ENCODE measurements around the gene NEURL1B. TPM values are rescaled to one million over a fixed set of nuclear protein-coding genes. Genes with fewer than 3 reads are reported as not detected.
A peak's percentile ranks its signal among the peaks of the same experiment; 100 is the strongest.

Gene NEURL1B
- total and polyA plus RNA-seq, 11 donors, result 11.8 to 47.1 (median 25.8) TPM

DNA sequence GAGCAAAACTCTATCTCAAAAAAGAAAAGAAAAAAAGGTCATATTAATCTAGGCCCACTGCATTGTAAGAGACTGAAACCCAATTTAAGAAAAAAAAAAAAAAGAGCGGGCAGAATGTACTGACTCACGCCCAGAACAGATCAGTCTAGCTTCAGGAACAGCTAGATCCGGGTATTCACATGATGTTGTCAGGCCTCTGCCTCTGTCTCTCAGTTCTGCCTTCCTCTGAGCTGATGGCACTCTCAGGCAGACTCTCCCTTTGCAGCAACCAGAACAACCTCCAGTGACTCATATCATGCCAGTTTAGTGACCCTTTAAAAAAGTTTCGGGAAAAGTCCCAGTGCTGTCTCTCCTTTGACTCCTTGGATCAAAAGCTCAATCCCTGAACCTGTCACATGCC, 53.0 kb downstream of the NEURL1B start:
- Histone ChIP-seq H3K27me3 (no peaks in the 10 kb centered on the region), H3K4me3 (no peak overlapping the region), H3K27ac (peak overlapping the region in 11 of 12 donors; percentile 85 to 94 (median 89)), H3K36me3 (peaks cover 0 to 22% (median 6%) of the 10 kb centered on the region in 9 donors), H3K4me1 (peaks cover 5 to 87% (median 79%) of the 10 kb centered on the region in 12 donors), H3K9me3 (no peaks in the 10 kb centered on the region)
- 41 to 73% (median 51%) methylated on average over 4 of the region's 4 CpGs for WGBS, 4 donors
- intact Hi-C loops (cut with DNase I), result loop anchor here in 8 of 10 donors (2.0 to 10.0 kb wide), 8 partner anchors 33 to 589 kb away; partner anchors contain the start of gene NEURL1B (in 3 of the 8)
- TF ChIP-seq, protein P1, sequence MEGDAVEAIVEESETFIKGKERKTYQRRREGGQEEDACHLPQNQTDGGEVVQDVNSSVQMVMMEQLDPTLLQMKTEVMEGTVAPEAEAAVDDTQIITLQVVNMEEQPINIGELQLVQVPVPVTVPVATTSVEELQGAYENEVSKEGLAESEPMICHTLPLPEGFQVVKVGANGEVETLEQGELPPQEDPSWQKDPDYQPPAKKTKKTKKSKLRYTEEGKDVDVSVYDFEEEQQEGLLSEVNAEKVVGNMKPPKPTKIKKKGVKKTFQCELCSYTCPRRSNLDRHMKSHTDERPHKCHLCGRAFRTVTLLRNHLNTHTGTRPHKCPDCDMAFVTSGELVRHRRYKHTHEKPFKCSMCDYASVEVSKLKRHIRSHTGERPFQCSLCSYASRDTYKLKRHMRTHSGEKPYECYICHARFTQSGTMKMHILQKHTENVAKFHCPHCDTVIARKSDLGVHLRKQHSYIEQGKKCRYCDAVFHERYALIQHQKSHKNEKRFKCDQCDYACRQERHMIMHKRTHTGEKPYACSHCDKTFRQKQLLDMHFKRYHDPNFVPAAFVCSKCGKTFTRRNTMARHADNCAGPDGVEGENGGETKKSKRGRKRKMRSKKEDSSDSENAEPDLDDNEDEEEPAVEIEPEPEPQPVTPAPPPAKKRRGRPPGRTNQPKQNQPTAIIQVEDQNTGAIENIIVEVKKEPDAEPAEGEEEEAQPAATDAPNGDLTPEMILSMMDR (IDR thresholded peaks at IDR 0.05), result no peak
- no peak for TF ChIP-seq POLR2A (IDR thresholded peaks at IDR 0.05)
- DNase-seq, result no peak
- ATAC-seq, result no peak

DNA sequence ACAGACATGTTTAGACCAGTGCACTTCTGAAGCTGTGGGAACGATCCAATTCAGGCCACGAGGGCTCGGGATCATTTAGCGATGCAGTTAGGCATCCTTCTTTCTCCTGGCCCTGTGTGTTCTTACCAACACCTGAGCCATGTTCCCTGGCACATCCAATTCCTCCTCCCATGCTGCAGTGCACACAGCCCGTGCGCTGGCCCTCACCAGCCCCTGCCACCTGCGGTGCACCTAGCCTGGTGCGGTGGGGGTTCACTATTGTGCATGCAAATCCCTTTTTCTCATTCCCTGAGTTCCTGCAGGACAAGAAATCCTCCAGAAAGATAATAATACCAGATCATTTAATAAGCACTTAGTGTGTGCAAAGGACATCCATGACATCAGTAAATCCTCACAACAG, 53.5 kb downstream of the NEURL1B start:
- no peak for ATAC-seq
- peak overlapping the region in 11 of 12 donors; percentile 85 to 94 (median 89) for H3K27ac ChIP-seq

DNA sequence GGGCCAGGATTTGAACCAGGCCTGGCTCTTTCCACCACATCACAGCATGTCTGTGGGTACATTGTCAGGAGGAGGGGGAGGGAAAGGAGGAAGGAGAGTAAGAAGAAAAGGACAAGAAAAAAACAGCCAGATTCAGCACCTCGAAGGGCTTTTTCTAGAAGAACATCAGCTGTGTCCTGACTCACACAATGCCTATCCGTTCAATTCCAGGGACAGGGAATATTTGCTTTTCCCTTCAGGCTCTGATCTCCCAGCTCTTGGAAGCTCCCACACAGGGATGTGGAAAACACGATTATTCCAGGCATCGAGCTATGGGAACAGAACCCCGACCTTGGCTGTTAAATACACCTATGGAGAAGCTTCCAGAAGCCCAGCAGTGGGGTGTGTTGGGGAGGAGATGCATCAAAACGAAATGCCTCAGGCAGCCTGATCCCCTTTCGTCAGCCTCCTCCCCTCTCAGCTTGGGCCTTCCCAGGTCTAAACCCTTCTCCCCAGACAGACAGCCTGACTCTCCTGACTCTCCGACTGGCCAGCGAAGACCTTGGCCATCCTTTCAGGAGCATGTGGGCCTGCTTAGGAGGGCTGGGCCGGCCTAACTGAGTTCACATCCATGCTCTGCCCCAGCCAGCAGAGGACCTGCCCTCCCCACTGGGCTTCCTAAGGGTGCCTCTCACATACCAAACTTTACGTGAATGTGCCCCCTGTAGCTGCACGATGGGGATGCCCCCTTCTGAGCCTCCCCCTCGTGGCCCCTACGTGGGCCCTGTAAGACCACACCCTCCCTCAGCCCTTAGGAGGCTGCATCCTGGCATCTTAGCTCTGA, 54.4 kb downstream of the NEURL1B start:
- Histone ChIP-seq H3K27ac (peak overlapping the region; percentile 53 to 94 (median 89)), H3K36me3 (peaks cover 0 to 8% (median 0%) of the 10 kb centered on the region in 9 donors), H3K4me3 (no peak overlapping the region), H3K9me3 (no peaks in the 10 kb centered on the region), H3K4me1 (peaks cover 5 to 87% (median 72%) of the 10 kb centered on the region in 12 donors), H3K27me3 (no peaks in the 10 kb centered on the region)
- 38 to 52% (median 42%) methylated on average over 13 to 14 of the region's 14 CpGs for WGBS, 4 donors
- ATAC-seq, result peak; percentile 15 to 36 (median 24)
- intact Hi-C loops (cut with DNase I), result loop anchor here in 9 of 10 donors (2.0 to 10.0 kb wide), 15 partner anchors 29 to 591 kb away; partner anchors contain the start of gene NEURL1B (in 6 of the 9)
- peak in 1 of 5 donors; percentile 60 for DNase-seq
- TF ChIP-seq, protein P1 (IDR thresholded peaks at IDR 0.05), result no peak
- no peak for TF ChIP-seq POLR2A (IDR thresholded peaks at IDR 0.05)

More for the DNA sequence above, 53.5 kb downstream of the NEURL1B start:
- Histone ChIP-seq H3K4me3 (no peak overlapping the region), H3K36me3 (peaks cover 0 to 17% (median 3%) of the 10 kb centered on the region in 9 donors), H3K9me3 (no peaks in the 10 kb centered on the region), H3K27me3 (no peaks in the 10 kb centered on the region), H3K4me1 (peaks cover 5 to 87% (median 75%) of the 10 kb centered on the region in 12 donors)
- intact Hi-C loops (cut with DNase I), result loop anchor here in 8 of 10 donors (2.0 to 10.0 kb wide), 8 partner anchors 34 to 590 kb away; partner anchors contain the start of gene NEURL1B (in 3 of the 8)
- no peak for DNase-seq
- no peak for TF ChIP-seq POLR2A (IDR thresholded peaks at IDR 0.05)
- TF ChIP-seq, protein P1 (IDR thresholded peaks at IDR 0.05), result no peak
- 71 to 86% (median 82%) methylated on average over 8 of the region's 8 CpGs for WGBS, 4 donors

Measured in heart left ventricle (tissue), 16 donors.